Esophagus squamous epithelium (tissue), 5 donors: ENCODE measurements around the gene KRTAP5-1. TPM values are rescaled to one million over a fixed set of nuclear protein-coding genes. Genes with fewer than 3 reads are reported as not detected.
A peak's percentile ranks its signal among the peaks of the same experiment; 100 is the strongest.

Experiments
- DNase-seq: peaks from one replicate; lab custom pipeline; 2025; lab: John Stamatoyannopoulos, UW
- H3K27ac ChIP-seq, 4 donors: fragments of 200-600 bp; sonication (generic); one replicate each; pipeline ENCODE4 v1.5.1; 2016 to 2019; ENCODE audit warnings: mild to moderate bottlenecking in 1 of 4
- H3K27me3 ChIP-seq, 4 donors: fragments of 200-600 bp; sonication (generic); 1 replicate in 3 of 4; 2 replicates in 1 of 4; pipeline versions ENCODE4 v1.5.1 to v1.6.0; 2017 to 2021; ENCODE audit warnings: antibody characterized with exemption in 1 of 4
- H3K36me3 ChIP-seq, 3 donors: fragments of 200-600 bp; sonication (generic); one replicate each; pipeline ENCODE4 v1.5.1; 2016 to 2019
- H3K4me1 ChIP-seq, 3 donors: fragments of 200-600 bp; sonication (generic); one replicate each; pipeline ENCODE4 v1.5.1; 2017 to 2019
- H3K4me3 ChIP-seq, 4 donors: fragments of 200-600 bp; sonication (generic); 1 replicate in 3 of 4; 2 replicates in 1 of 4; pipeline ENCODE4 v1.5.1; 2016 to 2019; ENCODE audit warnings: mild to moderate bottlenecking in 2 of 4, moderate library complexity in 1 of 4
- H3K9me3 ChIP-seq, 3 donors: fragments of 200-600 bp; sonication (generic); one replicate each; pipeline ENCODE4 v1.5.1; 2016 to 2019
- CTCF ChIP-seq, 6 experiments: fragments of 450-650 bp in 4 of 6; fragments of 200-600 bp in 2 of 6; sonication (generic) in 2 of 6; IDR thresholded peaks; one replicate each; pipeline ENCODE4 v1.5.1; 2016 to 2019; ENCODE audit warnings: antibody characterized with exemption in 6 of 6, mild to moderate bottlenecking in 4 of 6, moderate library complexity in 4 of 6
- POLR2A ChIP-seq, 4 donors: fragments of 450-650 bp; IDR thresholded peaks; one replicate each; pipeline ENCODE4 v1.6.1; 2017; ENCODE audit warnings: antibody characterized with exemption in 4 of 4, mild to moderate bottlenecking in 4 of 4, moderate library complexity in 3 of 4
- WGBS, 2 donors: methylation state at CpG; one replicate each; pipeline ENCODE4 v1.1.5; 2018; 5-methylcytosine and 5-hydroxymethylcytosine counted together
- intact Hi-C: fragments of 100-400 bp; cut with DNase I; formaldehyde crosslinking; loops from one replicate; pipeline ENCODE4 v1.15.0; 2022
- total RNA-seq, 4 donors: library from RNA; depleted of rRNA; stranded (reverse); fragments of >200 nt; gene quantifications; one replicate each; pipeline ENCODE4 v1.1.0, GENCODE V29; 2016
- donor health status: DM: yes; HTN: yes; CAD: no.

KRTAP5-1 gene
- total RNA-seq, 4 donors from 2014 or later = not detected

DNA sequence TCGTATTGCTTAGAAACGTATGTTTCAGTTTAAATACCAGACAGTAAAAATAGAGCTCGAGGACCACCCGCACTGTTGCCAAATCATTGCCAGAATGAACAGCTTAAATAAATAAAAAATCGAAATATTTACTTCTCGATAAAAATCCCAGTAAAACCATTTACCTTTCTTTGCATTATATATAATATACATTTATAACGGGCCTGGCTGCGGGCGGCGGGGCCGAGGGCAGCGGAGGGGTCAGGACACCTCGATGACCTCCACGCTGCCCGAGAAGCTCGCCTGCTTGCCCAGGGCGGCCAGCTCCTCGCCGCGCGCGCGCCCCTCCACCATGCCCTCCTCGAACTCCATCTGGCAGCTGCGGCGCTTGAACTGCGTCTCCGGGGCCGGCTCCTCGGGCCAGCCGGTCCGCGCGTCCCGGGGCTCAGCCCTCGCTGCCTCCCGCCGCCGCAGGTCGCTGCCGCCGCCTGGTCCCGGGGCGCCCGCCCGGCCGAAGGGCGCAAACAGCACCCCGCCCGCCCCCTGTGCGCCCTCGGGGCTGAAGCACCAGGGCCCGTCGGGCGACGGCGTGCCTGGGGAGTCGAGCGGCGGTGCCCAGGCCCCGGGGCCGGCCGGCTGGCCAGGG lies 28.7 kb downstream of the KRTAP5-1 start:
- Histone ChIP-seq H3K27me3 (peaks cover 0 to 77% (median 0%) of the 10 kb centered on the region in 4 donors), H3K36me3 (no peaks in the 10 kb centered on the region), H3K4me1 (peaks cover 23 to 48% (median 27%) of the 10 kb centered on the region in 3 donors), H3K4me3 (no peak overlapping the region), H3K27ac (no peak overlapping the region), H3K9me3 (no peaks in the 10 kb centered on the region)
- intact Hi-C loops = no loop called here
- 75 to 76% methylated on average over 28 to 30 of the region's 63 CpGs for WGBS, 2 donors
- TF ChIP-seq CTCF (IDR thresholded peaks at IDR 0.05) = no peak
- no peak for TF ChIP-seq POLR2A (IDR thresholded peaks at IDR 0.05)
- DNase-seq = no peak

DNA sequence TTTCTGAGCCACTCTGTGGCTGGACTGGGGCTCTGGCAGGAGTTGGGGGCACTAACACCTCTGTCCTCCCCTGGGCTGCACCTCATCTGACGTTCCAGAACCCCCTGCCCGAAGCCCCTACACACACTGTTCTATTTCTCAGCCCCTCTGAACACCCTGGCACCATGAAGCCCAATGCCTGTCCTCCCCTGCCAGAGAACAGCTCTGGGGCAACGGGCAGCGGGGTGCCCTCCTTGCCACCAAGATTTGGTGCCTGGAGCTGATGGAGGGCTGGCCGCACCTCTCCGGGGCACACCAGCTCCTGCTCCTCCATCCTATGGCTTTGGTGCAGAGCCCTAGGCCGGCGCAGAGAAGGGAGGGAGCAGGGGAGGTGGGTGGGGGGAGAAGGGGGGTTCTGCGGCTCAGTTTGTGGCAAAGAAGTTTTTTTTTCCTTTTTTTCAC lies 29.4 kb downstream of the KRTAP5-1 start:
- Histone ChIP-seq H3K27me3 (peaks cover 0 to 77% (median 0%) of the 10 kb centered on the region in 4 donors), H3K4me1 (peaks cover 23 to 48% (median 27%) of the 10 kb centered on the region in 3 donors), H3K36me3 (no peaks in the 10 kb centered on the region), H3K4me3 (no peak overlapping the region), H3K9me3 (no peaks in the 10 kb centered on the region), H3K27ac (no peak overlapping the region)
- WGBS, 2 donors = 67 to 73% methylated on average over 1 to 6 of the region's 9 CpGs
- DNase-seq = no peak
- intact Hi-C loops = no loop called here
- no peak for TF ChIP-seq POLR2A (IDR thresholded peaks at IDR 0.05)
- TF ChIP-seq CTCF (IDR thresholded peaks at IDR 0.05) = no peak

- no peak for DNase-seq
Observed at GRCh38 chr11:1554981-1555712, 29.9 kb downstream of the KRTAP5-1 start.

DNA sequence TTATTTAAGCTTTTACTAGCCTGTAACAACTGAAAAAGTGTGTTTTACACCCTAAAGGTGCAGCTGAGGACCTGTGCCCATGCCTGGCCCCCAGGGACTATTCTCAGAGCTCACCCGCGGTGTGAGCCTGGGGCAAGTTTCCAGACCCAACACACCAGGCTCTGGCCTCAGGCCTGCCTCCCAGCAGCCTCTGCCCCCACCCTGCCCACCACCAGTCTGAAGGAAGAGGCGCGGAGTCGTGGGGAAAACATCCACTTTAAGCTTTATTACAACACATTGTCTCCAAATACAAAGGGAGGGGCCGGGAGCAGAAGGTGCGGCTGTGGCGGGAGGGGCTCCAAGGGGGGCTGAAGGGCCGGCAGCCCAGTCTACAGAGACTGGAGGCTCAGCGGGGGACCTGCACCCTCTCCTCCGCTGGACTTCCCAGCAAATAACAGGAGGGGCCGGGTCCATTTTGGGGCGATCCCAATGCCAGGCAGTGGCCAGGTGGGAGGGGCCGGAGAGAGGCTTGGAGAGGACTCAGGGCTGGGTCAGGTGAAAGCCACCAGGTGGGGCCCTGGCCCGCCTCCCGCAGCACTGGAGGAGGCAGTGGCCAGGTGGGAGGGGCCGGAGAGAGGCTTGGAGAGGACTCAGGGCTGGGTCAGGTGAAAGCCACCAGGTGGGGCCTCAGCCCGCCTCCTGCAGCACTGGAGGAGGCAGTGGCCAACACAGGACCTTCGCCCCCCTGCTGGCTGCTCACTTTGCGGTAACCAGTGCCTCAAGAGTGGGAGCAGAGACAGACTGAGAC lies 31.1 kb downstream of the KRTAP5-1 start:
- 31 to 37% methylated on average over 6 to 9 of the region's 20 CpGs for WGBS, 2 donors
- H3K36me3 ChIP-seq = no peaks in the 10 kb centered on the region
- no peak for TF ChIP-seq POLR2A (IDR thresholded peaks at IDR 0.05)
- TF ChIP-seq CTCF (IDR thresholded peaks at IDR 0.05) = peak in 2 of 6 experiments; percentile 29 to 44
- H3K4me3 ChIP-seq = no peak overlapping the region
- no peaks in the 10 kb centered on the region for H3K9me3 ChIP-seq
- peak overlapping the region in 1 of 4 donors; percentile 5 for H3K27ac ChIP-seq
- intact Hi-C loops = no loop called here
- H3K27me3 ChIP-seq = peaks cover 0 to 74% (median 0%) of the 10 kb centered on the region in 4 donors
- no peak for DNase-seq
- H3K4me1 ChIP-seq = peaks cover 15 to 35% (median 16%) of the 10 kb centered on the region in 3 donors

More at GRCh38 chr11:1554981-1555712, 29.9 kb downstream of the KRTAP5-1 start:
- no peak overlapping the region for H3K4me3 ChIP-seq
- H3K36me3 ChIP-seq = no peaks in the 10 kb centered on the region
- 57 to 74% methylated on average over 4 of the region's 13 CpGs for WGBS, 2 donors
- TF ChIP-seq CTCF (IDR thresholded peaks at IDR 0.05) = no peak
- no peak for TF ChIP-seq POLR2A (IDR thresholded peaks at IDR 0.05)
- H3K9me3 ChIP-seq = no peaks in the 10 kb centered on the region
- intact Hi-C loops = no loop called here
- peaks cover 23 to 47% (median 27%) of the 10 kb centered on the region in 3 donors for H3K4me1 ChIP-seq
- peaks cover 0 to 74% (median 0%) of the 10 kb centered on the region in 4 donors for H3K27me3 ChIP-seq
- no peak overlapping the region for H3K27ac ChIP-seq
